Measurements from ENCODE around the gene MAPK8IP3.

GRCh38 chr16:1768767-1769401 lies 62.9 kb downstream of the MAPK8IP3 start:
- TF ChIP-seq, protein P1, sequence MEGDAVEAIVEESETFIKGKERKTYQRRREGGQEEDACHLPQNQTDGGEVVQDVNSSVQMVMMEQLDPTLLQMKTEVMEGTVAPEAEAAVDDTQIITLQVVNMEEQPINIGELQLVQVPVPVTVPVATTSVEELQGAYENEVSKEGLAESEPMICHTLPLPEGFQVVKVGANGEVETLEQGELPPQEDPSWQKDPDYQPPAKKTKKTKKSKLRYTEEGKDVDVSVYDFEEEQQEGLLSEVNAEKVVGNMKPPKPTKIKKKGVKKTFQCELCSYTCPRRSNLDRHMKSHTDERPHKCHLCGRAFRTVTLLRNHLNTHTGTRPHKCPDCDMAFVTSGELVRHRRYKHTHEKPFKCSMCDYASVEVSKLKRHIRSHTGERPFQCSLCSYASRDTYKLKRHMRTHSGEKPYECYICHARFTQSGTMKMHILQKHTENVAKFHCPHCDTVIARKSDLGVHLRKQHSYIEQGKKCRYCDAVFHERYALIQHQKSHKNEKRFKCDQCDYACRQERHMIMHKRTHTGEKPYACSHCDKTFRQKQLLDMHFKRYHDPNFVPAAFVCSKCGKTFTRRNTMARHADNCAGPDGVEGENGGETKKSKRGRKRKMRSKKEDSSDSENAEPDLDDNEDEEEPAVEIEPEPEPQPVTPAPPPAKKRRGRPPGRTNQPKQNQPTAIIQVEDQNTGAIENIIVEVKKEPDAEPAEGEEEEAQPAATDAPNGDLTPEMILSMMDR (IDR thresholded peaks at IDR 0.05; ENCODE audit: low read length): no peak
- no peak for TF ChIP-seq EZH2phosphoT487 (IDR thresholded peaks at IDR 0.05; ENCODE audit: low read length)
- TF ChIP-seq EZH2 (optimal IDR thresholded peaks at IDR 0.05; ENCODE audit: low read depth, low read length): no peak
